H1 (cell line): ENCODE data around the gene FAM167B. TPM values are rescaled to one million over a fixed set of nuclear protein-coding genes. Genes with fewer than 3 reads are reported as not detected.

Source experiments
- CHD7 ChIP-seq: fragments of 300-600 bp; sonication (generic); IDR thresholded peaks from 2 replicates; pipeline ENCODE4 v1.7.1; 2012; ENCODE audit warnings: low read length, moderate library complexity, mild to moderate bottlenecking, inconsistent platforms; ENCODE audit not compliant: insufficient replicate concordance
- E2F6 ChIP-seq: IDR thresholded peaks from 2 replicates; pipeline ENCODE4 v1.6.1; 2012; ENCODE audit warnings: inconsistent platforms
- EZH2 ChIP-seq: fragments of 200-600 bp; sonication (generic); IDR thresholded peaks from 2 replicates; pipeline ENCODE4 v1.7.1; 2012; ENCODE audit warnings: low read depth, mild to moderate bottlenecking, moderate library complexity, low read length, inconsistent platforms; ENCODE audit not compliant: severe bottlenecking
- KDM4A ChIP-seq: IDR thresholded peaks from one replicate; pipeline ENCODE4 v1.7.1; 2012; ENCODE audit warnings: low read depth, mild to moderate bottlenecking, moderate library complexity, low read length, inconsistent platforms; ENCODE audit not compliant: severe bottlenecking
- SIN3A ChIP-seq, 2 experiments: IDR thresholded peaks in 1 of 2; conservative IDR thresholded peaks in 1 of 2; 2 replicates each; pipeline ENCODE4 v1.6.1; 2011 to 2012; ENCODE audit warnings: low read length in 2 of 2, improper control_type of control experiment in 1 of 2, low read depth in 1 of 2, mild to moderate bottlenecking in 1 of 2
- polyA plus RNA-seq, 7 experiments: library from polyadenylated mRNA; depleted of rRNA in 3 of 7; stranded (reverse) in 5 of 7; unstranded in 2 of 7; fragments of >200 nt in 5 of 7; fragments of 200-250 nt in 2 of 7; gene quantifications; 1 replicate in 5 of 7; 2 replicates in 1 of 7; 4 replicates in 1 of 7; pipeline versions ENCODE4 v1.2.1 to v1.2.3, GENCODE V29; 2011 to 2013; ENCODE audit warnings: missing spikeins in 2 of 7, mixed read lengths in 2 of 7
- total RNA-seq: library from RNA; stranded (reverse); fragmentation: NEBNext Ultra II Directional; extraction: Animal tissue kit (Norgen Biotek cat#: 25700); gene quantifications from 2 replicates; pipeline ENCODE4 v1.2.1, GENCODE V29; 2021

The FAM167B gene
- total and polyA plus RNA-seq, 2 of the 8 experiments (the other 6 are each of a cell fraction or from before 2014, with no cell fraction given) = 2.8 to 3.9 TPM

GRCh38 chr1:32265846-32266245, 18.8 kb downstream of the FAM167B start (continued):
- TF ChIP-seq CHD7 (no peak), KDM4A (no peak), EZH2 (no peak), SIN3A (conservative IDR thresholded peaks at IDR 0.05 in 1 of 2, IDR thresholded peaks at IDR 0.05 in 1 of 2; ENCODE audit: low read depth in 1 of 2, low read length in 2 of 2) (no peak), E2F6 (no peak)
